Endothelial cell of umbilical vein (primary cell): ENCODE results near the gene APCDD1. TPM values are rescaled to one million over a fixed set of nuclear protein-coding genes. Genes with fewer than 3 reads are reported as not detected.

Experiments
- BruUV-seq: library from RNA; stranded (reverse); fragments of 400-500 nt; replicated peaks from 2 replicates; lab custom pipeline; 2021; lab: Mats Ljungman, UMichigan
- CTCF ChIA-PET: fragments of 300-600, 350-600 bp; sonication (Branson Sonifier 250); formaldehyde crosslinking; loops from one replicate; lab custom pipeline; 2021; ENCODE audit warnings: antibody characterized with exemption, inconsistent platforms; lab: Charles Lee
- POLR2A ChIA-PET: fragments of 300-600, 350-600 bp; sonication (Branson Sonifier 250); formaldehyde crosslinking; loops from one replicate; lab custom pipeline; 2021; ENCODE audit warnings: antibody characterized with exemption, inconsistent platforms; lab: Charles Lee
- DNase-seq: peaks from one replicate; pipeline ENCODE4 v3.0.0-alpha.2; 2011; ENCODE audit warnings: low read depth, low spot score
- FAIRE-seq: peaks from 2 replicates; lab custom pipeline; 2011; peaks lifted over from hg19 to GRCh38; lab: Jason Lieb, UNC
- H2AFZ ChIP-seq: 2 replicates; pipeline ENCODE4 v1.6.0; 2012; ENCODE audit warnings: low read depth, low read length, control low read depth, inconsistent platforms
- H3K27ac ChIP-seq: 2 replicates; pipeline ENCODE4 v1.5.1; 2011; ENCODE audit warnings: low read depth, mild to moderate bottlenecking, control low read depth, low read length, moderate library complexity; ENCODE audit not compliant: insufficient read depth
- H3K27me3 ChIP-seq, 2 experiments: 2 replicates each; pipeline versions ENCODE4 v1.6.0 to v1.6.1; 2011; ENCODE audit warnings: low read length in 2 of 2, mixed read lengths in 1 of 2; ENCODE audit not compliant: control insufficient read depth in 2 of 2, insufficient read depth in 2 of 2
- H3K36me3 ChIP-seq, 2 experiments: 2 replicates in 1 of 2; 3 replicates in 1 of 2; pipeline ENCODE4 v1.5.1; 2011; ENCODE audit warnings: low read length in 2 of 2, mild to moderate bottlenecking in 1 of 2, moderate library complexity in 1 of 2; ENCODE audit not compliant: control insufficient read depth in 2 of 2, insufficient read depth in 2 of 2; ENCODE audit errors: extremely low read depth in 1 of 2
- H3K4me1 ChIP-seq: 3 replicates; pipeline ENCODE4 v1.5.1; 2011; ENCODE audit warnings: mild to moderate bottlenecking, low read length; ENCODE audit not compliant: control insufficient read depth, insufficient read depth; ENCODE audit errors: extremely low read depth
- H3K4me2 ChIP-seq: 2 replicates; pipeline ENCODE4 v1.6.1; 2011; ENCODE audit warnings: low read length, control low read depth, mixed read lengths; ENCODE audit not compliant: insufficient read depth
- H3K4me3 ChIP-seq, 3 experiments: fragments of 200-600 bp in 1 of 3; sonication (generic), shearing (Covaris generic) in 1 of 3; replicated peaks in 1 of 3; 2 replicates each; pipeline ENCODE4 v1.5.1; 2011 to 2016; ENCODE audit warnings: control low read depth in 3 of 3, low read length in 3 of 3, mild to moderate bottlenecking in 2 of 3, inconsistent platforms in 1 of 3, low read depth in 1 of 3, moderate library complexity in 1 of 3; ENCODE audit not compliant: insufficient read depth in 1 of 3
- H3K79me2 ChIP-seq: 2 replicates; pipeline ENCODE4 v1.6.0; 2012; ENCODE audit warnings: low read length, inconsistent platforms; ENCODE audit not compliant: control insufficient read depth, insufficient read depth
- H3K9ac ChIP-seq: replicated peaks from 2 replicates; pipeline ENCODE3; 2011; ENCODE audit warnings: low read length, control low read depth; ENCODE audit not compliant: insufficient read depth; ENCODE audit errors: extremely low read depth
- H3K9me1 ChIP-seq: replicated peaks from 3 replicates; pipeline ENCODE4 v1.6.0; 2011; ENCODE audit warnings: mild to moderate bottlenecking, low read length; ENCODE audit not compliant: control insufficient read depth, insufficient read depth; ENCODE audit errors: extremely low read depth
- H3K9me3 ChIP-seq: replicated peaks from 2 replicates; pipeline ENCODE4 v1.5.1; 2012; ENCODE audit warnings: low read length, inconsistent platforms; ENCODE audit not compliant: control insufficient read depth, insufficient read depth
- H4K20me1 ChIP-seq: replicated peaks from 2 replicates; pipeline ENCODE3; 2011; ENCODE audit warnings: mild to moderate bottlenecking, low read length; ENCODE audit not compliant: control insufficient read depth, insufficient read depth; ENCODE audit errors: extremely low read depth
- CTCF ChIP-seq, 2 donors: IDR thresholded peaks; 1 replicate in 1 of 2; 2 replicates in 1 of 2; pipeline ENCODE4 v1.5.1; 2011; ENCODE audit warnings: low read length in 2 of 2, mild to moderate bottlenecking in 2 of 2, moderate library complexity in 2 of 2, control low read depth in 1 of 2, inconsistent platforms in 1 of 2, low read depth in 1 of 2; ENCODE audit not compliant: insufficient read depth in 1 of 2; ENCODE audit errors: extremely low read depth in 1 of 2
- EZH2 ChIP-seq: IDR thresholded peaks from 2 replicates; pipeline ENCODE4 v1.6.1; 2012; ENCODE audit warnings: borderline replicate concordance, low read depth, mild to moderate bottlenecking, moderate library complexity, low read length, inconsistent platforms; ENCODE audit not compliant: severe bottlenecking
- FOS ChIP-seq: IDR thresholded peaks from 2 replicates; pipeline ENCODE4 v1.6.1; 2011; ENCODE audit warnings: mild to moderate bottlenecking, low read length, moderate library complexity, borderline replicate concordance; ENCODE audit not compliant: insufficient read depth
- GATA2 ChIP-seq: IDR thresholded peaks from 2 replicates; pipeline ENCODE4 v1.7.0; 2011; ENCODE audit warnings: low read depth, mild to moderate bottlenecking, moderate library complexity, mixed read lengths, low read length; ENCODE audit not compliant: insufficient read length, insufficient read depth
- JUN ChIP-seq: IDR thresholded peaks from 2 replicates; pipeline ENCODE4 v1.6.1; 2011; ENCODE audit warnings: borderline replicate concordance, low read depth; ENCODE audit not compliant: insufficient read length, insufficient read depth
- MAX ChIP-seq: IDR thresholded peaks from 2 replicates; pipeline ENCODE4 v1.6.1; 2011; ENCODE audit not compliant: insufficient read depth, insufficient read length
- MYC ChIP-seq: IDR thresholded peaks from one replicate; pipeline ENCODE4 v1.6.1; 2011; ENCODE audit warnings: mild to moderate bottlenecking, low read depth, low read length
- POLR2A ChIP-seq: IDR thresholded peaks from 2 replicates; pipeline ENCODE4 v1.6.1; 2012; ENCODE audit warnings: low read depth, mild to moderate bottlenecking, control low read depth, low read length
- POLR2AphosphoS5 ChIP-seq: IDR thresholded peaks from 2 replicates; pipeline ENCODE4 v1.6.1; 2012; ENCODE audit warnings: low read depth, mild to moderate bottlenecking, control low read depth, low read length, moderate library complexity; ENCODE audit not compliant: insufficient read depth
- dilution Hi-C: fragments of 300-500 bp; cut with MboI; formaldehyde crosslinking; loops from one replicate; pipeline ENCODE4 v1.15.0; 2019; ENCODE audit warnings: low sequenced_read_pairs; ENCODE audit not compliant: extremely low pct_ligation_motif_present
- intact Hi-C: fragments of 100-400 bp; cut with micrococcal nuclease; formaldehyde crosslinking; loops from one replicate; pipeline ENCODE4 v1.10.0; 2022
- polyA plus RNA-seq, 4 experiments: library from polyadenylated mRNA; depleted of rRNA in 3 of 4; stranded (reverse) in 3 of 4; unstranded in 1 of 4; fragments of >200 nt; gene quantifications; 2 replicates each; pipeline versions ENCODE4 v1.2.1 to v1.2.3, GENCODE V29; 2011 to 2012; ENCODE audit warnings: missing spikeins in 1 of 4
- total RNA-seq: library from RNA; stranded (reverse); gene quantifications from 2 replicates; pipeline ENCODE4 v1.2.3, GENCODE V29; 2021

The APCDD1 gene
- total and polyA plus RNA-seq, 2 donors (not counting 3 experiments of a cell fraction or from before 2014, with no cell fraction given), result 0.95 to 1.4 TPM

GRCh38 chr18:10424585-10425307, 29.7 kb upstream of the APCDD1 start:
- dilution Hi-C loops (no loop called here), intact Hi-C loops (no loop called here)
- TF ChIP-seq CTCF (IDR thresholded peaks at IDR 0.05; ENCODE audit: extremely low read depth in 1 of 2, insufficient read depth in 1 of 2, low read depth in 1 of 2, low read length in 2 of 2) (no peak), POLR2AphosphoS5 (no peak), GATA2 (no peak), POLR2A (no peak), FOS (no peak), EZH2 (no peak), JUN (no peak), MAX (no peak), MYC (no peak)
- H4K20me1 ChIP-seq, result no peaks in the 10 kb centered on the region
- BruUV-seq, result no TSS peak
- H3K9me1 ChIP-seq, result no peaks in the 10 kb centered on the region
- FAIRE-seq (no peak), DNase-seq (no peak)
- peaks cover 3 to 9% of the 10 kb centered on the region in 2 experiments for H3K27me3 ChIP-seq
- no peak overlapping the region for H3K4me3 ChIP-seq
- H2AFZ ChIP-seq, result no peak overlapping the region
- H3K27ac ChIP-seq, result no peak overlapping the region
- H3K9ac ChIP-seq, result no peak overlapping the region
- ChIA-PET CTCF (interaction anchor here (1.1 kb wide), 1 partner anchor 16 kb away, joined by 3 read pairs; no protein-coding TSS in a partner anchor), POLR2A (no interaction called here)
- no peaks in the 10 kb centered on the region for H3K79me2 ChIP-seq
- H3K4me1 ChIP-seq, result no peaks in the 10 kb centered on the region
- H3K36me3 ChIP-seq, result no peaks in the 10 kb centered on the region
- H3K9me3 ChIP-seq, result no peaks in the 10 kb centered on the region
- H3K4me2 ChIP-seq, result no peak overlapping the region
